Parathyroid adenoma (tissue), 2 donors: ENCODE results near the gene DCXR.

Experiments
- H2AFZ ChIP-seq: fragments of 300-600 bp; sonication (generic); one replicate; pipeline ENCODE4 v1.7.0; 2017; ENCODE audit warnings: antibody characterized with exemption, mild to moderate bottlenecking
- H3K27ac ChIP-seq: fragments of 300-600 bp; sonication (generic); one replicate; pipeline ENCODE4 v1.7.0; 2017
- H3K27me3 ChIP-seq: fragments of 300-600 bp; sonication (generic); one replicate; pipeline ENCODE4 v1.7.0; 2017; ENCODE audit warnings: low read length; ENCODE audit not compliant: control insufficient read depth, insufficient read depth
- H3K36me3 ChIP-seq: fragments of 300-600 bp; sonication (generic); one replicate; pipeline ENCODE4 v1.7.0; 2017; ENCODE audit warnings: low read length; ENCODE audit not compliant: control insufficient read depth, insufficient read depth
- H3K4me1 ChIP-seq: fragments of 300-600 bp; sonication (generic); one replicate; pipeline ENCODE4 v1.7.0; 2017; ENCODE audit warnings: control low read depth
- H3K4me2 ChIP-seq: fragments of 300-600 bp; sonication (generic); one replicate; pipeline ENCODE4 v1.7.0; 2017; ENCODE audit warnings: low read length
- H3K4me3 ChIP-seq: fragments of 300-600 bp; sonication (generic); one replicate; pipeline ENCODE4 v1.7.0; 2017; ENCODE audit warnings: low read depth, low read length
- H3K79me2 ChIP-seq: fragments of 300-600 bp; sonication (generic); one replicate; pipeline ENCODE4 v1.7.0; 2017; ENCODE audit warnings: control low read depth
- H3K9ac ChIP-seq: fragments of 300-600 bp; sonication (generic); one replicate; pipeline ENCODE4 v1.7.0; 2017; ENCODE audit warnings: mild to moderate bottlenecking
- H3K9me3 ChIP-seq: fragments of 300-600 bp; sonication (generic); one replicate; pipeline ENCODE4 v1.7.0; 2017; ENCODE audit warnings: low read length; ENCODE audit not compliant: control insufficient read depth
- CTCF ChIP-seq: fragments of 300-600 bp; sonication (generic); IDR thresholded peaks from one replicate; pipeline ENCODE4 v1.7.0; 2017; ENCODE audit warnings: antibody characterized with exemption, mild to moderate bottlenecking
- donor health status: primary hyperparathyroidism.

DCXR gene

GRCh38 chr17:81998691-81999438 is 38.6 kb downstream of the DCXR start:
- no peaks in the 10 kb centered on the region for H3K9me3 ChIP-seq
- no peak for TF ChIP-seq CTCF
- H3K4me2 ChIP-seq: no peak overlapping the region
- H3K36me3 ChIP-seq: no peaks in the 10 kb centered on the region
- H3K79me2 ChIP-seq: peaks cover 26% of the 10 kb centered on the region
- H3K27me3 ChIP-seq: no peaks in the 10 kb centered on the region
- no peak overlapping the region for H3K4me3 ChIP-seq
- H2AFZ ChIP-seq: no peak overlapping the region
- H3K27ac ChIP-seq: no peak overlapping the region
- no peak overlapping the region for H3K9ac ChIP-seq
- H3K4me1 ChIP-seq: peaks cover 1% of the 10 kb centered on the region

GRCh38 chr17:81998212-81998611 is 39.3 kb downstream of the DCXR start:
- H3K4me2 ChIP-seq: no peak overlapping the region
- H2AFZ ChIP-seq: no peak overlapping the region
- H3K36me3 ChIP-seq: no peaks in the 10 kb centered on the region
- no peak overlapping the region for H3K4me3 ChIP-seq
- no peak for TF ChIP-seq CTCF
- H3K27me3 ChIP-seq: no peaks in the 10 kb centered on the region
- no peak overlapping the region for H3K27ac ChIP-seq
- H3K9ac ChIP-seq: no peak overlapping the region
- peaks cover 29% of the 10 kb centered on the region for H3K79me2 ChIP-seq
- H3K9me3 ChIP-seq: no peaks in the 10 kb centered on the region
- H3K4me1 ChIP-seq: peaks cover 2% of the 10 kb centered on the region

- Histone ChIP-seq H3K36me3 (no peaks in the 10 kb centered on the region), H3K9me3 (no peaks in the 10 kb centered on the region), H3K4me3 (no peak overlapping the region), H3K4me2 (no peak overlapping the region), H3K27ac (no peak overlapping the region), H3K27me3 (no peaks in the 10 kb centered on the region), H2AFZ (no peak overlapping the region), H3K9ac (no peak overlapping the region), H3K79me2 (peaks cover 33% of the 10 kb centered on the region), H3K4me1 (peaks cover 14% of the 10 kb centered on the region)
- TF ChIP-seq CTCF: no peak
Measured at GRCh38 chr17:81996757-81997441, 40.6 kb downstream of the DCXR start.

- no peaks in the 10 kb centered on the region for H3K9me3 ChIP-seq
- no peak overlapping the region for H3K27ac ChIP-seq
- H3K9ac ChIP-seq: no peak overlapping the region
- peaks cover 19% of the 10 kb centered on the region for H3K4me1 ChIP-seq
- no peak overlapping the region for H3K4me2 ChIP-seq
- TF ChIP-seq CTCF: no peak
- H3K27me3 ChIP-seq: no peaks in the 10 kb centered on the region
- H3K36me3 ChIP-seq: no peaks in the 10 kb centered on the region
- no peak overlapping the region for H2AFZ ChIP-seq
- peaks cover 33% of the 10 kb centered on the region for H3K79me2 ChIP-seq
- no peak overlapping the region for H3K4me3 ChIP-seq
Measured at GRCh38 chr17:81996232-81996756, 41.2 kb downstream of the DCXR start.
